GM19043 (cell line): Measurements from ENCODE around the gene LTA.
"Not testable (repeated sequence)": the region's sequence is repeated elsewhere in the genome, so short reads cannot be mapped to it uniquely, and the experiment has no call there.

Source experiments
- ATAC-seq: cut with Tn5 transposase; IDR thresholded peaks from one replicate; pipeline ENCODE4 v1.9.1; 2021; ENCODE audit warnings: low read depth; ENCODE audit not compliant: unreplicated experiment

Gene LTA

DNA sequence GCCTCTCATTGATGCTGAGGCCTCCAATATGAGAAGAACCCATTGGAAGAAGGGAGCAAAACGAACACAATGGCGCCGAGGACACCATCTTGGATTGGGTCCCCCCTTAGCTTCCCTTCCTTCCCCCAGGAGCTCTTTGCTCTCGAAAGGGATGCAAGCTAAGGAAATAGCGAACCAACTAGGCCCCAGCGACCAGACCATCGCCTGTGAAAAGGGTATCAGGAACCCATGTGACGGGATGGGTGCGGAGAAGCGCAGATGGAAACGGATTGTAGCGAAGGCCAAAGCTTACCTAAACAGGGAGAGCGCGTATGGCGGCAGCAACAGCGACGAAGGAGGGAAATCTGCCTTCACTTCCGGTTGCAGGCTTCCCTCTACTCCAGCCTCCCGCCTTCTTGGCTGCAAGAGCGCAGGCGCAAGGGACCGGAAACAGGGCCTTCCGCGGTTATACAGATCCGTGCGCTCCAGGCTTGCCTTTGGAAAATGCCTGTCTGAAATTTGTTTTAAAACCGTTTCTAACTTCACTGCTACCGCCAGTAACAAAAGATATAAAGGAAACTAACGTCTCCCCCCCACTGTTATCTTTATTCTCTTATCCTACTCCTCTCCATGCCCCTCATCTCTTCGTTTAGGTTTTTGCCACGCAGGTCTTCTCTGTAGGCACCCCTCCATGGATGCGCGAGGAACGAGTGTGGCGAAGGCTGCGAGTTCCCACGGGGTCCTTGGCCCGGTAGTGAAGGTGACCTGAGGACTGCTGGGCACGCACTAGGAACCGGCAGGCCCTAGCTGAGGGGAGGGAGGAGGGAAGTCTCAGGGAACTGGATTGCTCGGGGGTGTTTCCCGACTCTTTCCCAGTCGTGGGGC is 30.2 kb upstream of the LTA start, which contains the start of gene DDX39B:
DDX39B (minus strand) TSS at position 346 of the 864 bp plus-strand sequence. CDS start 1,471 bp downstream, outside the sequence.
- ATAC-seq: peak; percentile 46

DNA sequence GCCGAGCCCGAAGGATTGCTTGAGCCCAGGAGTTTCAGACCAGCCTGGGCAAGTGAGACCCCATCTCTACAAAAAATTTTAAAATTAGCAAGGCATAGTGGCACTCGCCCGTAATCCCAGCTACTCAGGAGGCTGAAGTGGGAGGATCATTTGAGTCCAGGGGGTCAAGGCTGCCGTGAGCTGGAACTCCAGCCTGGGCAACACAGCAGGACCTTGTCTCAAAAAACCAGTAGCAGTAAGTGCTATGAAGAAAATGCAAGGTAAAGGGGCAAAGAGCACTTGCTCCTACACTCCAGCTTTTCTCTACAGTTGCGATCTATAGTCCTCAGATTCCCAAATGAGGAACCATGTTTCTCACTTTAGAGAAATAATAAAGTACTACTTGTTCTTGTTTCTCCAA is 28.4 kb upstream of the LTA start:
- ATAC-seq: no peak

DNA sequence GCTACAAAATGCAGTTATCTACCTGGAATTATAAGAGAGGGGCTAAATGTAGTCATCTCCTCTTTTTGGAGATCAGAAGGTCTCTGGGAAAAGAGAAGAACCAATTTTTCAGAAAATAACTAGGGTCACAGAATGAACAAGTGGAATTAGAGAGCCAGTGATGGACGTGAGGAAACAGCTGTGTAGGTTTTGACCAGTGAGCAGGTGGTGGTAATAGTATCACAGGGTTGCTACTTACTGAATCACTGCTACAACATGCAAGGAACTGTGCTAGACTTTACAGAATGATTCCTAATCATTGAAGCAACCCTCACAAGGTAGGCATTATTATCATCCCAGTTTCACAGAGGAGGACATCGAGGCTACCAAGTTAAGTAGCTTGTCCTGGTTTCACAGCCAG is 27.4 kb upstream of the LTA start:
- no peak for ATAC-seq

DNA sequence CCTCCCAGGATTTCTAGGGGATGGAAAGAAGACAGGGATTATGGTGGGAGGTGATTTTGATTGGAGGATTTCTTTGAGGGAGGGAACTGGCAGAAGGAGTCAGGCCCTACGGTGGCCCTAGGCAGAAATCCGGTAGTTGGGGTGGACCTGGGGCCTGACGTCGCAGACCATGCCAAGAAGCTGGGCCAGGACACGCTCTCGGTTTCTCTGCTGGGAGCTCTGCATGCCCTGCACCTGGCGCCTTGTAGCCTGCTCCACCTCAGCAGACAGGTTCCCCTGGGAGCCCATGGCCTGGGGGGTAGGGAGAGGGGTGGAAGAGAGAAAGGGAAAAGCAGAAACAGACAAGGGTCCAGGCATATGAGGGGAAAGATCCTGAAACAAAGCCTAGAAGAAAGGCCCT is 26.8 kb upstream of the LTA start:
- ATAC-seq: no peak

DNA sequence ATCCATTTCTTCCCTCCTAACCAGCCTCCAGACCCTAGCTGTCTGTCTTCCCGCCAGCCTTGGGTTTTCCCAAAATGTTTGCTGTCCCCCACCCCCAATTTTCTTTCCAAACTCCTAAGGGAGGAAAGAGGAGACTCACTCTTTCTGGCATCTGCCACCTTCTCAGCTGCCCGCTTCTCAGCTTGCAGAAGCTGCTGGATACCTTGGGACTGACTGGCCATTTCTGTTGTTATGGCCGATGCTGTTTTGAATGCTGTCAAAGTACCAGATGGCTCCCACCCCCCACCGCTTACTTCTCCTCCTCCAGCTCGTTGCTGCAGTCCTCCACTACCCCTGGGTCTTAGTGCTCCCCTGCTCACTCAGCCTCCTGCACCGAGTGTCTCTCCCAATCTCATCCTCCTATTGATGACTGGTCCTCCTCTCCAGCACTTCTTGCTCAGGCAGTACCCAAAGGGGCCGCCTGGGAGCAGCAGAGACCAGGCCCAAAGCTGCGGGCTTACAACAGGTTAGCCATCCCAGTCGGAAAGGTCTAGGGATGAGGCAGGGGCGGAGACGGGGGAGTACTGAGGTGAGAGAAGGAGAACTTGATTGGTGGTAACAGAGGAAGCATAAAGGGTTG is 25.6 kb upstream of the LTA start, which contains the start of gene ATP6V1G2:
ATP6V1G2 (minus strand) TSS at position 270 of the 619 bp plus-strand sequence; CDS start at position 221, 49 bp downstream.
- ATAC-seq: peak; percentile 48

DNA sequence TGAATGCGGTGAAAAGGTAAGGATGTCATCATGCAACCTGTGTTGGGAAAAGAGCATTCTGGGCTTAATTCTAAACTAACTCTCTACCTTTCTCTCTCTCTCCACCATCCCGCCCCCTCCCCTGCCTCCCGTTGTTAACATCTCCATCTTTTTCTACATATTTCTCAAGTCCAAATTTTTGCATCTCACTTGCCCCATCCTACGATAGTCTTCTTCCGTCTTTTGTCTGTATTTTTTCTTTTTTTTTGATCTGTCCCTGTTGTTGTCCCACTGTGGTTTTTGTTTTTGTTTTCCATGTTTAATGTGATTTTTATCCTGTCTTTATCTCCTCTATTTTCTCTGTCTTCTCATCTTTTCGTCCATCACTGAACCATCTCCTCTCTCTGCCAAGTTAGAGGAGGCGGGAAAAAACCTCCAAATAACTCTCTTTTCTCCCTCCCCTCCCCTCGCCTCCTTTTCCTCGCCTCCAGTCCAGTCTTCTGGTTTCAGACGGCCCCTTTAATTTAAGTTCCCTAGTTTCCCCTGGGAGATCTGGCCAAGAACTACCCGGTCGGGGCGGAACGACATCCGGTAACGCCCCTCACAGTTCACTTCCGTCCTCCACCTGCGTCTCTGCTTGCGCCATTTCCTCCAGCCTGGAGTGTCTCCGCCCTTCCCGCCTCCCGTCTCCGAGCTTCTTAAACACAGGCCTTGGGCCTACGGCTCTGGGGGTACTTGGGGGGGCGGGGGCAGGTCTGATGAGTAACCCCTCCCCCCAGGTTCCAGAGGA is 24.9 kb upstream of the LTA start, which contains the start of gene NFKBIL1:
NFKBIL1 (plus strand) TSS at position 651 of the 769 bp plus-strand sequence; CDS start at position 738, 87 bp downstream.
- ATAC-seq: no peak

DNA sequence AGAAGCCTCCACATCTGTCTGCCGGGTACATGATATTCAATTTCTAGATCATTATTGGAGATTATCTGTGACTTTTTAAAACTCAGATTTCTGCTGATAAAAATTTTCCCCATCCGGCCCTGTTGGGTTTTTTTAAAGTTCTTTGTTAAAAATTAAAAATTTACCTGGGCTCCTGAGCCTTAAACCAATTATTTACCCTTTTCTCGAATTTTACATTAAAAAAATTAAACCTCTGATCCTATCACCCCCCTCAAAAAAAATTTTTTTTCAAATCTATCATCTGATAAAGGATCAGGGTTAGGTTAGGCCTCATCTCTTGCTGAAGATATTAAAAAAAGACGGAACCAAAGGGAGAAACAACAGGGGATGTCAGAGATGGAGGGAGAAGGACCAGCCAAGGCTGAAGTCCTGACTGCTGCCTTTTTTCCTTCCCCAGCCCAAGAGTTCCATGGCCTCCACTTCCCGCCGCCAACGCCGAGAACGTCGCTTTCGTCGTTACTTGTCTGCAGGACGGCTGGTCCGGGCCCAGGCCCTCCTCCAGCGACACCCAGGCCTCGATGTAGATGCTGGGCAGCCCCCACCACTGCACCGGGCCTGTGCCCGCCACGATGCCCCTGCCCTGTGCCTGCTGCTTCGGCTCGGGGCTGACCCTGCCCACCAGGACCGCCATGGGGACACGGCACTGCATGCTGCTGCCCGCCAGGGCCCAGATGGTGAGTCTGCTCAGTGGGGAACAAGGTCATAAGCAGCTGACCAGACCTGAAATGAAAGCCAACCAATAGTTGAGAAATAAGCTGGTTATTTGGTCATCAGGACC is 24.2 kb upstream of the LTA start:
- no peak for ATAC-seq

DNA sequence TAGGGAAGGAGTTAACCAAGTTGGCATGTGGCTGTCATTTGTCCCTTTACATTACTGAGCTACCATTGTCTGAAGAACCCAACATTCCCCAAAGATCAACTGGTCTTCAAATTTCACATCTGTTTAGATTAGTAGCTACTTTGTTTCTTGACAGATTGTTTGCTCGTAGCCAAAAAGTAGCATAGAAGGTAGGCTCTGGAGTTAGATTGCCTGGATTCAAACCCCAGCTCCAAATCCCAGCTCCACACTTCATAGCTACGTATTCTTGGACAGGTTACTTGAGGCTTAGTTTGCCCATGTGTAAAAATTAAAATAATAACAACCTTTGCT is 23.6 kb upstream of the LTA start:
- ATAC-seq: no peak

DNA sequence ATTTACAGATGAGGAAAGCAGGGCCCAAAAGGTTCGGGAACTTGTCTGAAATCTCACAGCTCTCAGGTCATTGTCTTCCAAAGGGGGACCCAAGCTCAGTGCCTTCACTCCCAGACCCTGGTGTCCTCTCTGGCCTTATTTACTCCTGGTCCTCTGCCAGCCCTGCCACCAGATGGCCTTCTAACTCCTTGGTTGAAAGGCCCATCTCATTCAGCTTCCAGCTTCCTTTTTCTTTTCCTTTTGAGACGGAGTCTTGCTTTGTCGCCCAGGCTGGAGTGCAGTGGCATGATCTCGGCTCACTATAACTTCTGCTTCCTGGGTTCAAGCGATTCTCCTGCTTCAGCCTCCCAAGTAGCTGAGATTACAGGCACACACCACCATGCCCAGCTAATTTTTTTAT is 20.7 kb upstream of the LTA start:
- ATAC-seq: not testable (repeated sequence)

DNA sequence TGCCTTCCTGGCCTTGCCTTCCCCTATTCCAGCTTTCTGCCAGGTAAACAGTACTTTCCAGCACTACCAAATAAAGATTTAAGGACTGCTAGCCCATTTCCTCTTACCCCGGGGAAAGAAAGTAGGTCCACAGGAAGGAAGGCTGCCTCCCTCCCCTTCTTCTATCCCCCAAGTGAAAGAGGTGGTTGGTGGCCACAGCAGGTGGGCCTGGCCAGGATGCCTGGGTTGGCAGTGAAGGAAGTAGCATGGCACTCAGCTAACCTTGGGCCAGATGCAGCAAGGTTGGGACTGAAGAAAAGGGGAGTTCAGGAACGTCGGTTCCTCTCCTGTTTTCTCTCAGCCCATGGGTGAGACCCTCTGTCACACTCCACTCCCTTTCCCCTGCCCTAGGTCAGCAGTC is 15.8 kb upstream of the LTA start:
- no peak for ATAC-seq

DNA sequence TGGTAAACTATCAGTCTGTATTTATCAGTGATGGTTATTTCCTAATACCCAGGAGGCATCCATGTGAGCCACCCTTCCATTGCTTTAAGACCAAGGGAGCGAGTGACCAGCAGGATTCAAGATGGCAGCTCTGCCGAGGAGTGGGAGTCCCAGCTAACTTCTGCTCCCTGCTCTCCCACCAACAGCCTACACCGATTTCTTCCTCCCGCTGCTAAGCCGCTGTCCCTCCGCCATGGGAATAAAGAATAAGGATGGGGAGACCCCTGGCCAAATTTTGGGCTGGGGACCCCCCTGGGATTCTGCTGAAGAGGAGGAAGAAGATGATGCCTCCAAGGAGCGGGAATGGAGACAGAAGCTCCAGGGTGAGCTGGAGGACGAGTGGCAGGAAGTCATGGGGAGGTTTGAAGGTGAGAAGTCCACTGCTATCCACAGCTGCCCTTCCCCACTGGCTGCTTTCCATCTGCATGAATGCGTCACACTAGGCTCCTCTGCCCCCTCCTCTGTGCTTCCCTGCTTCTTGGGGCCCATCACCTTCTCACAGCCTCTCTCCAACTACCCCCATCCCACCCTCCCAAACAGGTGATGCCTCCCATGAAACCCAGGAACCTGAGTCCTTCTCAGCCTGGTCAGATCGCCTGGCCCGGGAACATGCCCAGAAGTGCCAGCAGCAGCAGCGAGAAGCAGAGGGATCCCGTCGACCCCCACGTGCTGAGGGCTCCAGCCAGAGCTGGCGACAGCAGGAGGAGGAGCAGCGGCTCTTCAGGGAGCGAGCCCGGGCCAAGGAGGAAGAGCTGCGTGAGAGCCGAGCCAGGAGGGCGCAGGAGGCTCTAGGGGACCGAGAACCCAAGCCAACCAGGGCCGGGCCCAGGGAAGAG is 14.4 kb upstream of the LTA start:
- no peak for ATAC-seq

DNA sequence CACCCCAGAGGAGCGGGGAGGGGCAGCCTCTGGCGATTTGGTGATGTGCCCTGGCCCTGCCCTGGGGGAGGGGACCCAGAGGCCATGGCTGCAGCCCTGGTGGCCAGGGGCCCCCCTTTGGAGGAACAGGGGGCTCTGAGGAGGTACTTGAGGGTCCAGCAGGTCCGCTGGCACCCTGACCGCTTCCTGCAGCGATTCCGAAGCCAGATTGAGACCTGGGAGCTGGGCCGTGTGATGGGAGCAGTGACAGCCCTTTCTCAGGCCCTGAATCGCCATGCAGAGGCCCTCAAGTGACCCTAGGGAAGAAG is 13.8 kb upstream of the LTA start:
- no peak for ATAC-seq

DNA sequence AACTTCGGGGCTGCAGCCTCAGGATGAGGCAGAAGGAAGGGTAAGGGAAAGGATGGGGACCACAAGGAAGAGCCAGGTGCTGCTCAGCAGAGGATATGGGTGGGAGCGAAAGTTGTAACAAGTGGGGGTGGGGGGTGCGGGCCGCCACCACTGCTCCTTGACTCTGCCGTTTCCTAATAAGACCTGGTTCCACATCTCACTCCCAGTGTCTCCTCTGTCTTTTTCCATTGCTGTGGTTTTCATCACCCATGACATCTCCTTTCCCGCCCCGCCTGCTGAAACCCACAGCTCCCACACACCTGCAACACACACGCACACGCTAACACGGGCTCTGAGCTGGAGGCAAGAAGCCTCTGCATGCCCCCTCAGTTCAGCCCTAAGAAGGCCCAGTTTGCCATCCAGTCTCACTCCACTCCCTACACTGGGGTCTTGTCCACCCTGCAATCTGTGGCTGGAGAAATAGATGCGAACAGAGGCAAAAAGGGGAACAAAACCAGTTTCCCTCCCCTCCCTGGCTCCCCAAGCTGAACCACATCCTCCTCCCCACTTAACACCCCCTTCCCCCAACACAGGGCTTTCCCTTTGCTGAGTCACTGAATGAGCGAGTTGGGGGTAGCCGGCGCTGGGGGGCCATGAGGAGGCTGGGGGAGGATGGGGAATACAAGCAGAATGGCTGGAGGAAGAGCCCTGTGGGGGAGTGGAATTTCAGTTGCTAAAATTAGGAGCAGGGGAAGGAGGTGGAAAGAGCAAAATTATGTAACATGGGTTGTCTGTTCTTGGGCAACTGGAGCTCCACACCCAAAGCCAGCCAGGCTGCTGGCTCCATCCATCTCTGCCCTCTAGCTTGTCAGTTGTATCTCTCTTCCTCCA is 13.2 kb upstream of the LTA start:
- ATAC-seq: no peak

DNA sequence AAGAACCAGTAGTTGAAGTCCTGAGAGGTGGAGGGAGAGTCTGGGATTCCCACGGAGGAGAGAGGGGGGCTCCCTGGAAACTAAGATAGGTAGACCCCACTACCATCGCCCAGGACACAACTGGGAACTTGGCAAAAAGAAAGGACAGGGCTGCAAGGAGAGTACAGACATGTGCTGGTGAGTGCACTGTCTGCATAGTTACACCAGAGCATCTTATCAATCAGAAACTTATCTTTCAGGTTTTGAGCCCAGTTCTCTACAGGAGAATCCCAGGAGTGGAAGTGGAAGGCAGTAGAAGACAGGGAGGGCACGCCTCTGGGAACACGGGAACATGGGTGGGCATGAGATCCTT is 12.5 kb upstream of the LTA start:
- ATAC-seq: no peak

DNA sequence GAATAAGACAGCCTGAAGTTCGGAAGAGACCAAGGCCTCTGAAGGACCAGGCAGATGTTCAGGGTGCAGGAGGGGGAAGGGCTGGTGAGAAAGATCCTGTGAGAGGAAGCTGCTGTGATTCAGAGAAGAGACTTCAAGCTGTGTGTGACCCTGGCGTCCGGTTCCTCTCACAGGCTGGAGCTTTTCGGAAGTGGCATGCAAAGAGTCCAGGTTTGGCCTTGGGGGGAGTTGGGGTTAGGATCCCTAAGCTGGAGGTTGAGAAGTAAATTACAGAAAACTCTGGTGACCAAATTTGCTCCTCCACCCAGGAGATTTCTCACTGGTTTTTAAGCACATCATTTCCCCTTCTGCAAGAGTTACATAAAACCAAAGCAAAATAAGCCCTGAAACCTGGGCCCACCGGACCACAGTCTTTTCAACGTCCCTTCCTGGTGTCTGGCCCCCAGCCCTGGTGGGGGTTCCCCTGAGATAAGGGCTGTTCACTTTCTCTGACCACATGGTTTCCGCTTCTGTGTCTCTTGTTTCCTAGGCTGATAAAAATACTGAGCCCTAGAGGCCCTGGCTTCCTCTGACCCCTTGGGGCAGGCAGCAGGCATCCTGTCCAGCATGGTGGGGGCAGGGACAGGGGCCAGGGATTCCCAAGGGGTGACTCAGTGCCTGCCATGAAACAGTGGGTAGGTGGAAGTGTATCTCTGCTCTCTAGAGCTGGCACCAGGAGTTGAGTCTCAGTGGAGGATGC is 12.0 kb upstream of the LTA start:
- no peak for ATAC-seq

DNA sequence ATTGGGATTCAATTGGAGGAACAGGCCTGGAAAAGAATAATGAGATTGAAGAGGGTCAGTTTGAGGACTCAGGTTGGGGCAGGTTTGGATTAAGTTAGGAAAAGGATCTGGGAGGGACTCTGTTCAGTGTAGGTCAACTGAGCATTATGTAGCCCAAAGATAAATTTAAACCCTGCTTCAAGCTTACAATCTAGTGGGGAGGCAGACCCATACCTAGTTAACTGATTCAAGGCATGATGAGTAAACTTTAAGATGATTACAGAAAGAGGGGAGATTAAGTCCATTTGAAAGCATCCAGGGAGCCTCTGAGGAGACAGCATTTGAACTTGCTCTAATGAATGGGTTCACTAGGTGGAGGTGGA is 11.4 kb upstream of the LTA start:
- ATAC-seq: no peak

DNA sequence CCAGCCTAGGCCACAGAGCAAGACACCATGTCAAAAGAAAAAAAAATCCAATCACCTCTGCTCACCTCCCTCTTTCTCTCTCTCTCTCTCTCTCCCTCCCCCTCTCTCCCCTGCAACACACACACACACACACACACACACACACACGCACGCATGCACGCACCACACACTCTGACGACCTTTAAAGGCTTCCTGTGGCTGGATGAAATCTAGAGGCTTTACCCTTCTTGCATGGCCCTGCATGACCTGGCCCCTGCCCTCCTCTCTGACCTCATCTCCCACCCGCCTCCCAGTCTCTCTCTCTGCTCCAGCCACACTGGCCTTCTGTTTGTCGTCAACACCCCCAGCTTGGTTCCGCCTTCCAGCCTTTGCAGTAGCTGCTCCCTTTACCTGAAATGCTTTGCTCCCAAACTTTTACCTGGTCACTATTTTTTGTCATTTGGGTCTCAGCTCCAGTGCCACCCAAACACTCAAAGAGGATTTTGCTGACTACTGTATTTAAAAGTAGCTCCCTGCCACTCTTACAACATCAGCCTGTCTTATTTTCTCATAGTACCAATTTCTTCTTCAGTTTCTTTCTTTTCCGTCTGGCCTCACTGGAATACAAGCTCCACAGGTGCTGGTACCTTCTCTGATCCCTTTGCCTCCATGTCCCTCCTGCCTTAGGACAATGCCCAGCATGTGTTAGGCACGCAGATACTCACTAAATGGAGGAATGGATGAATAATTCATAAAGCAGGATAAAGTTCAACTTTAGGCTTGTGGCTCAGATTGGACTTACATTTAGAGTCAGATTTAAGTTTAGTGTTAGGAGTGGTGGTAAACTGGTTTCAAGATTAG is 4.3 kb upstream of the LTA start:
- no peak for ATAC-seq
